Measurements from ENCODE around the gene ZNF26.
A peak's percentile ranks its signal among the peaks of the same experiment; 100 is the strongest.
"Not testable (repeated sequence)": the region's sequence is repeated elsewhere in the genome, so short reads cannot be mapped to it uniquely, and the experiment has no call there.

Gene ZNF26, protein sequence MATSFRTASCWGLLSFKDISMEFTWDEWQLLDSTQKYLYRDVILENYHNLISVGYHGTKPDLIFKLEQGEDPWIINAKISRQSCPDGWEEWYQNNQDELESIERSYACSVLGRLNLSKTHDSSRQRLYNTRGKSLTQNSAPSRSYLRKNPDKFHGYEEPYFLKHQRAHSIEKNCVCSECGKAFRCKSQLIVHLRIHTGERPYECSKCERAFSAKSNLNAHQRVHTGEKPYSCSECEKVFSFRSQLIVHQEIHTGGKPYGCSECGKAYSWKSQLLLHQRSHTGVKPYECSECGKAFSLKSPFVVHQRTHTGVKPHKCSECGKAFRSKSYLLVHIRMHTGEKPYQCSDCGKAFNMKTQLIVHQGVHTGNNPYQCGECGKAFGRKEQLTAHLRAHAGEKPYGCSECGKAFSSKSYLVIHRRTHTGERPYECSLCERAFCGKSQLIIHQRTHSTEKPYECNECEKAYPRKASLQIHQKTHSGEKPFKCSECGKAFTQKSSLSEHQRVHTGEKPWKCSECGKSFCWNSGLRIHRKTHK

DNA sequence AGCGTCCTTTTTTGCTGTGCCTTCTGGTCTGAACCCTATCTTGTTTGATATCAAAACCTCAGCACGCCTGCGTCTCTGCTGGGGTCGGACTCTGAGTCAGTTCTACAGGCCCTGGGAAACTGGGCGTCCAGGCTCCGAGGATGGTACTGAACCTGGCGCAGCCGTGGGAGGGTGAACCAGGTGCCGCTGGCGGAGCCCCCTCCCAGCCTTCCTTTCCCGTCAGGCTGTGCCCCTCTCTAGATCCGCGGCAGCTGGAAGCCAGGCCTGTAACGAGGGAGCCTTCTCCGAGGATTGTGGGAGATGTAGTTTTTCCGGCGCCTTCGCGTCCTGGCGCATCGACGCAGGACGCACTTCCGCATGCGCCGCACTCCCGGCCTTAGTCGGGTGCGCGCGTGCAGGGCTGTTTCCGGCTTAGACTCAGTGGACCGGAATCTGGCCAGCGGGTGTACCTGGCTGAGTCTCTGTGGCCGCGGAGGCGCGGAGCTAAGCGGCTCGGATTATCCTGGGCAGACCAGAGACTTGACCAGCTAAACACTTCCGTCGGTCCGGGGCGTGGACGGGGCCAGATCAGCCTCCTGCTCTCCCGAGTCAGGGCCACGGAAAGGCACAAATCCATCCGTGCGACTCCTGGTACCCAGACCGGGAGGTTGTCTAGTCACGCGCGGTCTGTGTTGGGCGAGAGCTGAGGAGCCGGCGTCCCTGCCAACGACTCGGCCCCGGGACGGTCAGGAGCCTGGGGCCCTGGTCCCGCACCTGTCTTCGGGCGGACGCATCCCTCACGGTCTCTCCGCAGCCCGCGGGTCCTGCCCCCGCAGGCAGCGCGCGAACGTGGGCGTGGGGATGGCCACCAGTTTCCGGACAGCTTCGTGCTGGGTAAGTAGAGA is at the start of gene ZNF26:
Gene ZNF26 (plus strand): TSS at position 367 of the 884 bp plus-strand sequence. CDS start 474 bp downstream, at position 841.
- DNase-seq, result peak; percentile 59 to 79 (median 69)

- DNase-seq, result not testable (repeated sequence)
These were observed 49.2 kb upstream of the ZNF26 start for GRCh38 chr12:132936921-132937320.

GRCh38 chr12:132937476-132937875 is 48.7 kb upstream of the ZNF26 start:
- DNase-seq, result no peak

DNA sequence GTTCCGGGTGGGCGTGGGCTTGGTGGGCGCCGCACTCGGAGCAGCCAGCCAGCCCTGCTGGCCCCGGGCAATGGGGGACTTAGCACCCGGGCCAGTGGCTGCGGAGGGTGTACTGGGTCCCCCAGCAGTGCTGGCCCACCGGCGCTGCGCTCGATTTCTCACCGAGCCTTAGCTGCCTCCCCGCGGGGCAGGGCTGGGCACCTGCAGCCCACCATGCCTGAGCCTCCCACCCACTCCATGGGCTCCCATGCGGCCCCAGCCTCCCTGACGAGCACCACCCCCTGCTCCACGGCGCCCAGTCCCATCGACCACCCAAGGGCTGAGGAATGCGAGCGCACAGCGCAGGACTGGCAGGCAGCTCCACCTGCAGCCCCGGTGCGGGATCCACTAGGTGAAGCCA is 47.4 kb upstream of the ZNF26 start:
- DNase-seq, result not testable (repeated sequence)

- DNase-seq, result no peak
These were observed 46.0 kb upstream of the ZNF26 start for GRCh38 chr12:132940071-132940719.

- no peak for DNase-seq
These were observed 44.7 kb upstream of the ZNF26 start for GRCh38 chr12:132941336-132941954.

- no peak for DNase-seq
These were observed 43.6 kb upstream of the ZNF26 start for GRCh38 chr12:132942611-132943010.

GRCh38 chr12:132945806-132946205 is 40.4 kb upstream of the ZNF26 start:
- DNase-seq, result no peak

GRCh38 chr12:132946246-132946820 is 39.8 kb upstream of the ZNF26 start:
- DNase-seq, result no peak

- DNase-seq, result no peak
These were observed 37.8 kb upstream of the ZNF26 start for GRCh38 chr12:132948146-132949066.

DNA sequence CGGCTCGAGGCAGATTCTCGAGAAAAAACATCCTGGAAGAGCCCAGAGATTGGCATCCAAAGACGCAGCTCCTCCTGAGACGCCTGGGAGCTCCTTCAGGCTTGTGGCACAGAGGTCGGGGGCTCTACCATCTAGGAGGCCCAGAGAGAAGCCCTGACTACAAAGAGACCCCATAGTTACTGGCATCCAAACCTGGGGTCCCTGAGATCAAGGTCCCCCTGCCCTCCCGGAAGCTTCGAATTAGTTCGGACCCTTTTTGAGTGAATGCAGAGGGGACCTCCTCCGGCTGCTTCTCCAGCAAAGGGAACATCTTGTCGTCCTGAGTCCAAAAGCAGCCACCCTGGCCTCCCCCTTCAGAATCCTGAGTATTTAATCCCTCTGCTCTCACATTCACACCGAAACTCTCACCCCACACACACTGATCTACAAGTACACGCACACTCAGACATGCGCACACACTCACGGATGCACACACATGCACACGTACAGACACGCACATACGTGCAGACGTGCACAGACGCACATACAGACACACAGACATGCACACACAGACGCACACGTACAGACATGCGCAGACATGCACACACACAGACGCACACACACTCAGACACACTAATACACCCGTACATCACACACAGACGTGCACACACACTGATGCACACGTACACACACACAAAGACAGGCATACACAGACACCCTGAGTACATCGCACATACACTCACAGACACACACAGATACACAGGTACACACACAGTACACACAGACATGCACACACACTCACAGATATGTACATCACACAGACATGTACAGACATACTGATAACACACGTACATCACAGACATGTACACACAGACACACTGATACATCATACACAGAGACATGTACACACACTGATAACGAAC is 36.0 kb upstream of the ZNF26 start:
- DNase-seq, result no peak

GRCh38 chr12:132950844-132951535 is 35.2 kb upstream of the ZNF26 start:
- no peak for DNase-seq

GRCh38 chr12:132951649-132952048 is 34.5 kb upstream of the ZNF26 start:
- DNase-seq, result no peak

DNA sequence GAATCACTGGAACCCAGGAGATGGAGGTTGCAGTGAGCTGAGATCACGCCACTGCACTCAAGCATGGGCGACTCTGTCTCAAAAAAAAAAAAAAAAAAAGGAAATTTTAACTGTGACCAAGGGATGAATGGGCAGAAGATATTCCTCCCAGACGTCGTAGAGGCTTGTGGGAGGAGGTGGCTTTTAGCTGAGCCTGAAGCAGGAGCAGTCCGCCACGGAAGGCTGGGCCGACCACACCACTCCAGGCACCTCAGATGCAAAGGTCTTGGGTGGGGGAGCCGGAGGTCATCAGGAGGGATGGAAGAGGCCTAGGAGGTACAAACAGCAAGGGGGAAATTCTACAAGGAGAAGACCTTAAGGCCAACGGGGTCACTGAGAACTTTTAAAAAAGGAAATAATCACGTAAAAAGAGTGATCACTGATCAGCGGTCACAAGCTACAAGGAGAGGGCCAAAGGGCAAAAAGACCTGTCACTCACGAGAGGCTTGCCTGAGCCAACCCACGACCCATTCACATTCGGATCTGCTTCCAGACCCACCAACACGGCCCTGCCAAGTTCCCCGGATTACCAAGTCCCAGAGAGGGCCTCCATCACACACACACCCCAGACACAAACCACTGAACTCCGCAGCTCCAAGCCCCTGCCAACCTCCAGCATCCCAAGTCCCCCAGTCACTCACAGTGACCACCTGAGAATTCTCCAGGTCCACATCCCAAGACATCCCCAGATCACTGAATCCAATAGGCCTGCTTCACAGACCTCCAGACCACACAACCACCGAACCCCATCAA is 33.6 kb upstream of the ZNF26 start:
- DNase-seq, result no peak

DNA sequence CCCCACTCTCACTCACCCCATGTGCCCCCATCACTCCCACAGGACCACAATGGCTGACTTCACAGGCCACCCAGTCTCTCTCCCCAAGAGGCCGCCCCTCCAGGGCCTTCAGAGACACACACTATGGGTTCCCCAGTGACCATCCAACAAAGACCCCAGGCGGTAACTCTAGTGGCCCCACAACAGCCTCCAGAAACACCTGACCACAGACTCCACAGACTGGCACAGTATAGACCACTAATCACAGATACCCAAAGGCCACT is 33.1 kb upstream of the ZNF26 start:
- DNase-seq, result no peak

- DNase-seq, result no peak
These were observed 32.4 kb upstream of the ZNF26 start for GRCh38 chr12:132953771-132954170.

GRCh38 chr12:132954471-132955048 is 31.6 kb upstream of the ZNF26 start:
- DNase-seq, result no peak
